AG04449 (cell line): ENCODE measurements around the gene LCE1C.

ENCODE experiments used
- CTCF ChIA-PET: fragments of 350-600 bp; formaldehyde crosslinking; extraction: SDS; loops from one replicate; lab custom pipeline; 2021; ENCODE audit warnings: antibody characterized with exemption; lab: Yijun Ruan, JAX
- POLR2A ChIA-PET: fragments of 400-600, 350-600 bp; formaldehyde crosslinking; extraction: SDS; loops from one replicate; lab custom pipeline; 2020; ENCODE audit warnings: antibody characterized with exemption, inconsistent platforms; lab: Yijun Ruan, JAX
- DNase-seq: peaks from one replicate; pipeline ENCODE4 v3.0.0-alpha.2; 2010; ENCODE audit warnings: low read depth, low spot score
- H3K4me3 ChIP-seq: 2 replicates; pipeline ENCODE4 v1.5.1; 2011; ENCODE audit warnings: low read depth, mild to moderate bottlenecking, control low read depth, low read length
- TF ChIP-seq, protein P1 (sequence below): IDR thresholded peaks from one replicate; pipeline ENCODE4 v1.5.1; 2011; ENCODE audit warnings: mild to moderate bottlenecking, moderate library complexity, low read length, control low read depth, inconsistent platforms; ENCODE audit not compliant: insufficient read depth; ENCODE audit errors: missing control alignments

The LCE1C gene, protein sequence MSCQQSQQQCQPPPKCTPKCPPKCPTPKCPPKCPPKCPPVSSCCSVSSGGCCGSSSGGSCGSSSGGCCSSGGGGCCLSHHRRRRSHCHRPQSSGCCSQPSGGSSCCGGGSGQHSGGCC

GRCh38 chr1:152806576-152806975 lies at the start of gene LCE1C:
TSS of gene LCE1C (minus strand) at chr1:152806651. CDS start at chr1:152805478, 1,173 bp downstream.
- DNase-seq: no peak
- TF ChIP-seq, protein P1, sequence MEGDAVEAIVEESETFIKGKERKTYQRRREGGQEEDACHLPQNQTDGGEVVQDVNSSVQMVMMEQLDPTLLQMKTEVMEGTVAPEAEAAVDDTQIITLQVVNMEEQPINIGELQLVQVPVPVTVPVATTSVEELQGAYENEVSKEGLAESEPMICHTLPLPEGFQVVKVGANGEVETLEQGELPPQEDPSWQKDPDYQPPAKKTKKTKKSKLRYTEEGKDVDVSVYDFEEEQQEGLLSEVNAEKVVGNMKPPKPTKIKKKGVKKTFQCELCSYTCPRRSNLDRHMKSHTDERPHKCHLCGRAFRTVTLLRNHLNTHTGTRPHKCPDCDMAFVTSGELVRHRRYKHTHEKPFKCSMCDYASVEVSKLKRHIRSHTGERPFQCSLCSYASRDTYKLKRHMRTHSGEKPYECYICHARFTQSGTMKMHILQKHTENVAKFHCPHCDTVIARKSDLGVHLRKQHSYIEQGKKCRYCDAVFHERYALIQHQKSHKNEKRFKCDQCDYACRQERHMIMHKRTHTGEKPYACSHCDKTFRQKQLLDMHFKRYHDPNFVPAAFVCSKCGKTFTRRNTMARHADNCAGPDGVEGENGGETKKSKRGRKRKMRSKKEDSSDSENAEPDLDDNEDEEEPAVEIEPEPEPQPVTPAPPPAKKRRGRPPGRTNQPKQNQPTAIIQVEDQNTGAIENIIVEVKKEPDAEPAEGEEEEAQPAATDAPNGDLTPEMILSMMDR: no peak
- no peak within 1 kb of the TSS for H3K4me3 ChIP-seq
- ChIA-PET POLR2A (no interaction called here), CTCF (interaction anchor here (0.7 kb wide), 1 partner anchor 17 kb away, joined by 3 read pairs; no protein-coding TSS in a partner anchor)

- TF ChIP-seq, protein P1: no peak
- ChIA-PET CTCF (interaction anchor here (10.2 kb wide), 1 partner anchor 15 kb away, joined by 71 read pairs; no protein-coding TSS in a partner anchor), POLR2A (no interaction called here)
- no peak overlapping the region for H3K4me3 ChIP-seq
- DNase-seq: no peak
These were observed 49.2 kb upstream of the LCE1C start for GRCh38 chr1:152855661-152856060.

DNA sequence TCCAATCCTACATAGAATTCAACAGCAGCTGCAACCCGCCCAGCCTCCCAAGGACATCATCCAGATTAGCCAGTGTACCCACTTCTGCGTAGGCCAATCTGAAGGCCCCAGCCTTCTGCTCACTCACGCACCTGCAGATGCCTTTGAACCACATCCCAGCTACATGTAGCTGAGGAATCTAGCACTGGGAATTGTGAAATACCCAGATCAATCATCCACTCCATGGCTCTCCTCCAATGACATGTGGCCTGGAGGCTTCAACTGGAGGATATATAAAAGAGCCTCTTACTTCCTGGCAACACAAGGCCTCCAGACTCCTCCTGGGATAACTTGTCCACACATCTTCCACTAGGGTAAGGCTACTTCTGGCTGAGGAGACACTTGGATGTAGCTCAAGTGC lies 36.1 kb upstream of the LCE1C start, which contains the start of gene LCE6A:
Gene LCE6A, plus strand, starts transcription at position 301 of the 400 bp plus-strand sequence. CDS start 665 bp downstream, outside the sequence.
- CTCF ChIA-PET: no interaction called here
- TF ChIP-seq, protein P1: no peak
- no peak for DNase-seq
- H3K4me3 ChIP-seq: no peak within 1 kb of the TSS
- POLR2A ChIA-PET: interaction anchor here (0.6 kb wide), 1 partner anchor 103 kb away, joined by 3 read pairs; no protein-coding TSS in a partner anchor

- no peak overlapping the region for H3K4me3 ChIP-seq
- ChIA-PET CTCF (interaction anchor here (1.0 kb wide), 1 partner anchor 9 kb away, joined by 3 read pairs; no protein-coding TSS in a partner anchor), POLR2A (no interaction called here)
- TF ChIP-seq, protein P1: no peak
- no peak for DNase-seq
These were observed 30.4 kb upstream of the LCE1C start for GRCh38 chr1:152836870-152837269.

DNA sequence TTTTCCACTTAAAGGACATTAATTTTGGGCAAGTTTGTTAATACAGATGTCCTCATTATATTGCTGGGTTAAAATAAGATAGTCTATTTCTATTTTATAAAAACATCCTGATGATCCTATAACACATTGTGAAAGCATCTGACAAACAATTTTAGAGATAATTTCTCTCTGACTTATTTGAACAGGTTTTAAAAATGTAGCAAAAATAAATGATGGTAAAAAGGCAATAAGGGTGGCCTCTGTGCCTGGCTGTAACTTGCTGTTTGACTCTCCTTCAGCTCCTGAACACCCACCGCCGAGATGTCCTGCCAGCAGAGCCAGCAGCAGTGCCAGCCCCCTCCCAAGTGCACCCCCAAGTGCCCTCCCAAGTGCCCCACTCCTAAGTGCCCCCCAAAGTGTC lies 20.7 kb upstream of the LCE1C start, which contains the start of gene LCE1A:
Gene LCE1A, plus strand, starts transcription at position 301 of the 400 bp plus-strand sequence. Its CDS starts 0 bp downstream, at position 301.
- CTCF ChIA-PET: no interaction called here
- DNase-seq: no peak
- POLR2A ChIA-PET: no interaction called here
- no peak within 1 kb of the TSS for H3K4me3 ChIP-seq
- TF ChIP-seq, protein P1: no peak

GRCh38 chr1:152824964-152825363 lies 18.5 kb upstream of the LCE1C start:
- ChIA-PET POLR2A (interaction anchor here (0.6 kb wide), 1 partner anchor 221 kb away, joined by 3 read pairs; no protein-coding TSS in a partner anchor), CTCF (interaction anchor here (1.6 kb wide), 1 partner anchor 46 kb away, joined by 3 read pairs; no protein-coding TSS in a partner anchor)
- TF ChIP-seq, protein P1: no peak

More at GRCh38 chr1:152824964-152825363, 18.5 kb upstream of the LCE1C start:
- no peak overlapping the region for H3K4me3 ChIP-seq
- no peak for DNase-seq
